GM12878 (cell line): ENCODE results near the gene RGL1. TPM values are rescaled to one million over a fixed set of nuclear protein-coding genes. Genes with fewer than 3 reads are reported as not detected.
A peak's percentile ranks its signal among the peaks of the same experiment; 100 is the strongest.

Experiments
- BACH1 ChIP-seq: fragments of 450-650 bp; IDR thresholded peaks from 2 replicates; pipeline ENCODE4 v1.6.1; 2017; ENCODE audit warnings: mild to moderate bottlenecking, borderline replicate concordance
- BCL11A ChIP-seq: IDR thresholded peaks from 2 replicates; pipeline ENCODE4 v1.6.1; 2011; ENCODE audit warnings: low read depth, low read length
- CREM ChIP-seq: IDR thresholded peaks from 2 replicates; pipeline ENCODE4 v1.6.1; 2014; ENCODE audit warnings: antibody characterized with exemption, low read depth
- EED ChIP-seq: sonication (generic); IDR thresholded peaks from 2 replicates; pipeline ENCODE4 v1.6.1; 2016; ENCODE audit warnings: antibody characterized with exemption, low read depth
- EZH2 ChIP-seq: IDR thresholded peaks from 2 replicates; pipeline ENCODE4 v1.6.1; 2012; ENCODE audit warnings: low read depth, mild to moderate bottlenecking, control low read depth, inconsistent platforms, low read length, borderline replicate concordance; ENCODE audit not compliant: control insufficient read depth
- FOXK2 ChIP-seq: fragments of 450-650 bp; IDR thresholded peaks from 2 replicates; pipeline ENCODE4 v1.6.1; 2017; ENCODE audit warnings: mild to moderate bottlenecking, moderate library complexity
- GATAD2B ChIP-seq: fragments of 450-650 bp; conservative IDR thresholded peaks from 2 replicates; pipeline ENCODE4 v1.6.1; 2017; ENCODE audit warnings: low read depth, mild to moderate bottlenecking, moderate library complexity
- MYB ChIP-seq: fragments of 150-350 bp; IDR thresholded peaks from 2 replicates; pipeline ENCODE4 v1.6.1; 2014; ENCODE audit warnings: mild to moderate bottlenecking, low read depth, low read length, borderline replicate concordance
- NR2C2 ChIP-seq: IDR thresholded peaks from 2 replicates; pipeline ENCODE4 v1.6.1; 2011; ENCODE audit warnings: borderline replicate concordance, low read depth; ENCODE audit not compliant: control insufficient read depth, insufficient read length
- POU2F2 ChIP-seq: IDR thresholded peaks from 3 replicates; pipeline ENCODE4 v1.6.1; 2011; ENCODE audit warnings: low read depth, mild to moderate bottlenecking, low read length, borderline replicate concordance
- RELA ChIP-seq: fragments of 450-650 bp; IDR thresholded peaks from 2 replicates; pipeline ENCODE4 v1.8.0; 2014; ENCODE audit warnings: borderline replicate concordance; ENCODE audit not compliant: partially characterized antibody
- SP1 ChIP-seq: IDR thresholded peaks from one replicate; pipeline ENCODE4 v1.6.1; 2011; ENCODE audit warnings: low read depth, low read length
- ZNF24 ChIP-seq: fragments of 450-650 bp; IDR thresholded peaks from 2 replicates; pipeline ENCODE4 v1.6.1; 2017; ENCODE audit warnings: antibody characterized with exemption, mild to moderate bottlenecking
- polyA plus RNA-seq, 11 experiments: library from polyadenylated mRNA; depleted of rRNA in 4 of 11; unstranded in 6 of 11; stranded (reverse) in 5 of 11; fragments of >200 nt; fragmentation: Nextera tagmentation in 4 of 11; fragmentation: Illumina TruSeq in 1 of 11; extraction: Ambion mirVana in 4 of 11; extraction: Trizol in 1 of 11; gene quantifications; 1 replicate in 1 of 11; 2 replicates in 10 of 11; pipeline versions ENCODE4 v1.2.1 to v1.2.3, GENCODE V29; 2011 to 2016; ENCODE audit warnings: inconsistent platforms in 2 of 11, missing spikeins in 2 of 11, low read depth in 1 of 11
- total RNA-seq, 4 experiments: library from RNA; depleted of rRNA in 3 of 4; stranded (reverse); fragments of >200 nt in 3 of 4; fragmentation: Illumina TruSeq in 1 of 4; extraction: Trizol in 1 of 4; gene quantifications; 2 replicates each; pipeline versions ENCODE4 v1.2.1 to v1.2.3, GENCODE V29; 2013 to 2021
- TF ChIP-seq, protein P1 (sequence below): IDR thresholded peaks from 2 replicates; pipeline ENCODE4 v1.6.1; 2012; ENCODE audit warnings: low read depth, low read length, improper control_type of control experiment
- TF ChIP-seq, protein P2 (sequence below), 3 experiments: IDR thresholded peaks in 2 of 3; conservative IDR thresholded peaks in 1 of 3; 2 replicates each; pipeline ENCODE4 v1.5.1; 2011; ENCODE audit warnings: low read depth in 3 of 3, low read length in 3 of 3, mild to moderate bottlenecking in 3 of 3, control low read depth in 2 of 3, moderate library complexity in 2 of 3, inconsistent platforms in 1 of 3, mixed read lengths in 1 of 3; ENCODE audit not compliant: control insufficient read depth in 2 of 3, insufficient read depth in 1 of 3; ENCODE audit errors: extremely low read depth in 1 of 3
- TF ChIP-seq, protein P3 (sequence below): IDR thresholded peaks from 2 replicates; pipeline ENCODE4 v1.6.1; 2012; ENCODE audit warnings: low read depth, low read length, improper control_type of control experiment
- TF ChIP-seq, protein P4 (sequence below): fragments of 450-650 bp; IDR thresholded peaks from 2 replicates; pipeline ENCODE4 v1.6.1; 2016; ENCODE audit warnings: mild to moderate bottlenecking, moderate library complexity, borderline replicate concordance

The RGL1 gene
- total and polyA plus RNA-seq, 10 of the 15 experiments (the other 5 are each of a cell fraction or from before 2014, with no cell fraction given) = 8.1 to 25.0 (median 19.0) TPM

DNA sequence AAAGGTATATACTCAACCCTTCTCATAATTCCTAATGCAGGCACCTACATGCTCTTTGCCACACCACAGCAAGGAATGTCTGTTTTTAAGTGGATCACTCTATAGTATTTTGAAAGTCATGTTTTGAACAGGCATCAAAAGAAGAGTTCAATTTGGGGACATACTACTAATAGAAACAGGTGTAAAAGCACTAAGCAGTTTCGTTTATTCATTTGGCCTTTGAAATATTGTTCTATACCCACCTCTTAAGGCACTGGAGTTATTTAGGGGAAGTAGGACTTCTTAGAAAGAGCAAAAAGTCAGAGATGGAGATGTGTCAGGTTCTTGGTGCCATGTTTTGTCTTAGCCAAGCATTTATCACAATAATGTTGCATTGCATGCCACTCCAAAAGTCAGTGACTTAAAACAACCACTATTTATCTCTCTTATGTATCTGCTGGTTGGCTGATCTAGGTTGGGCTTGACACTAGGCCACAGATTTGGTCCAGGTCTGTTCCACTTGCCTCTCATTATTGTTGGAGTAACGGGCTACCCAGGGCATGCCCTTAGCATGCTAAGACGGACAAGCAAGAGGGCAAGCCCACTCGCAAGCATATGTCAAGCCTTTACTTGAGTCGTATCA is 107.5 kb downstream of the RGL1 start (continued):
- 0 out of 2 replicates have a peak, but pooled peaks have one; percentile 27 for TF ChIP-seq EED
- peak; percentile 60; the same call in 1 of the 2 replicates for TF ChIP-seq ZNF24
- TF ChIP-seq EZH2 = no peak
- TF ChIP-seq NR2C2 = no peak
- TF ChIP-seq POU2F2 = no peak
- TF ChIP-seq, protein P1, sequence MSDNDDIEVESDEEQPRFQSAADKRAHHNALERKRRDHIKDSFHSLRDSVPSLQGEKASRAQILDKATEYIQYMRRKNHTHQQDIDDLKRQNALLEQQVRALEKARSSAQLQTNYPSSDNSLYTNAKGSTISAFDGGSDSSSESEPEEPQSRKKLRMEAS = no peak
- TF ChIP-seq GATAD2B = no peak
- TF ChIP-seq, protein P2, sequence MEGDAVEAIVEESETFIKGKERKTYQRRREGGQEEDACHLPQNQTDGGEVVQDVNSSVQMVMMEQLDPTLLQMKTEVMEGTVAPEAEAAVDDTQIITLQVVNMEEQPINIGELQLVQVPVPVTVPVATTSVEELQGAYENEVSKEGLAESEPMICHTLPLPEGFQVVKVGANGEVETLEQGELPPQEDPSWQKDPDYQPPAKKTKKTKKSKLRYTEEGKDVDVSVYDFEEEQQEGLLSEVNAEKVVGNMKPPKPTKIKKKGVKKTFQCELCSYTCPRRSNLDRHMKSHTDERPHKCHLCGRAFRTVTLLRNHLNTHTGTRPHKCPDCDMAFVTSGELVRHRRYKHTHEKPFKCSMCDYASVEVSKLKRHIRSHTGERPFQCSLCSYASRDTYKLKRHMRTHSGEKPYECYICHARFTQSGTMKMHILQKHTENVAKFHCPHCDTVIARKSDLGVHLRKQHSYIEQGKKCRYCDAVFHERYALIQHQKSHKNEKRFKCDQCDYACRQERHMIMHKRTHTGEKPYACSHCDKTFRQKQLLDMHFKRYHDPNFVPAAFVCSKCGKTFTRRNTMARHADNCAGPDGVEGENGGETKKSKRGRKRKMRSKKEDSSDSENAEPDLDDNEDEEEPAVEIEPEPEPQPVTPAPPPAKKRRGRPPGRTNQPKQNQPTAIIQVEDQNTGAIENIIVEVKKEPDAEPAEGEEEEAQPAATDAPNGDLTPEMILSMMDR (IDR thresholded peaks at IDR 0.05 in 2 of 3, conservative IDR thresholded peaks at IDR 0.05 in 1 of 3; ENCODE audit: control insufficient read depth in 2 of 3, extremely low read depth in 1 of 3, insufficient read depth in 1 of 3, low read depth in 3 of 3, low read length in 3 of 3) = no peak
- TF ChIP-seq FOXK2 = no peak
- no peak for TF ChIP-seq RELA
- TF ChIP-seq MYB = no peak
- TF ChIP-seq, protein P3, sequence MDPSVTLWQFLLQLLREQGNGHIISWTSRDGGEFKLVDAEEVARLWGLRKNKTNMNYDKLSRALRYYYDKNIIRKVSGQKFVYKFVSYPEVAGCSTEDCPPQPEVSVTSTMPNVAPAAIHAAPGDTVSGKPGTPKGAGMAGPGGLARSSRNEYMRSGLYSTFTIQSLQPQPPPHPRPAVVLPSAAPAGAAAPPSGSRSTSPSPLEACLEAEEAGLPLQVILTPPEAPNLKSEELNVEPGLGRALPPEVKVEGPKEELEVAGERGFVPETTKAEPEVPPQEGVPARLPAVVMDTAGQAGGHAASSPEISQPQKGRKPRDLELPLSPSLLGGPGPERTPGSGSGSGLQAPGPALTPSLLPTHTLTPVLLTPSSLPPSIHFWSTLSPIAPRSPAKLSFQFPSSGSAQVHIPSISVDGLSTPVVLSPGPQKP = no peak
- TF ChIP-seq BACH1 = no peak
- TF ChIP-seq BCL11A = peak; percentile 60; the same call in 1 of the 2 replicates
- TF ChIP-seq, protein P4, sequence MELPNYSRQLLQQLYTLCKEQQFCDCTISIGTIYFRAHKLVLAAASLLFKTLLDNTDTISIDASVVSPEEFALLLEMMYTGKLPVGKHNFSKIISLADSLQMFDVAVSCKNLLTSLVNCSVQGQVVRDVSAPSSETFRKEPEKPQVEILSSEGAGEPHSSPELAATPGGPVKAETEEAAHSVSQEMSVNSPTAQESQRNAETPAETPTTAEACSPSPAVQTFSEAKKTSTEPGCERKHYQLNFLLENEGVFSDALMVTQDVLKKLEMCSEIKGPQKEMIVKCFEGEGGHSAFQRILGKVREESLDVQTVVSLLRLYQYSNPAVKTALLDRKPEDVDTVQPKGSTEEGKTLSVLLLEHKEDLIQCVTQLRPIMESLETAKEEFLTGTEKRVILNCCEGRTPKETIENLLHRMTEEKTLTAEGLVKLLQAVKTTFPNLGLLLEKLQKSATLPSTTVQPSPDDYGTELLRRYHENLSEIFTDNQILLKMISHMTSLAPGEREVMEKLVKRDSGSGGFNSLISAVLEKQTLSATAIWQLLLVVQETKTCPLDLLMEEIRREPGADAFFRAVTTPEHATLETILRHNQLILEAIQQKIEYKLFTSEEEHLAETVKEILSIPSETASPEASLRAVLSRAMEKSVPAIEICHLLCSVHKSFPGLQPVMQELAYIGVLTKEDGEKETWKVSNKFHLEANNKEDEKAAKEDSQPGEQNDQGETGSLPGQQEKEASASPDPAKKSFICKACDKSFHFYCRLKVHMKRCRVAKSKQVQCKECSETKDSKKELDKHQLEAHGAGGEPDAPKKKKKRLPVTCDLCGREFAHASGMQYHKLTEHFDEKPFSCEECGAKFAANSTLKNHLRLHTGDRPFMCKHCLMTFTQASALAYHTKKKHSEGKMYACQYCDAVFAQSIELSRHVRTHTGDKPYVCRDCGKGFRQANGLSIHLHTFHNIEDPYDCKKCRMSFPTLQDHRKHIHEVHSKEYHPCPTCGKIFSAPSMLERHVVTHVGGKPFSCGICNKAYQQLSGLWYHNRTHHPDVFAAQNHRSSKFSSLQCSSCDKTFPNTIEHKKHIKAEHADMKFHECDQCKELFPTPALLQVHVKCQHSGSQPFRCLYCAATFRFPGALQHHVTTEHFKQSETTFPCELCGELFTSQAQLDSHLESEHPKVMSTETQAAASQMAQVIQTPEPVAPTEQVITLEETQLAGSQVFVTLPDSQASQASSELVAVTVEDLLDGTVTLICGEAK = no peak
- no peak for TF ChIP-seq SP1
- peak; percentile 69; the same call in 1 of the 2 replicates for TF ChIP-seq CREM
